ENCODE measurements around the gene SLC25A19. TPM values are rescaled to one million over a fixed set of nuclear protein-coding genes. Genes with fewer than 3 reads are reported as not detected.

SLC25A19 gene
- total and polyA plus RNA-seq, 10 of the 15 experiments (the other 5 are each of a cell fraction or from before 2014, with no cell fraction given) = 32.9 to 91.6 (median 53.7) TPM

- no peak for TF ChIP-seq USF1 (IDR thresholded peaks at IDR 0.05; ENCODE audit: borderline replicate concordance, extremely low read length, insufficient read depth, low read depth, low read length)
These were observed 61.5 kb downstream of the SLC25A19 start (continued) for GRCh38 chr17:75227729-75228128.

GRCh38 chr17:75225016-75225415 is 64.2 kb downstream of the SLC25A19 start:
- Histone ChIP-seq H2AFZ (ENCODE audit: control insufficient read depth, low read depth, low read length) (no peak overlapping the region), H3K4me3 (no peak overlapping the region), H3K36me3 (ENCODE audit: control insufficient read depth in 2 of 2, insufficient read depth in 2 of 2, low read length in 1 of 2) (peaks cover 23 to 32% of the 10 kb centered on the region in 2 experiments), H3K27ac (ENCODE audit: control insufficient read depth, insufficient read depth) (no peak overlapping the region), H3K9ac (ENCODE audit: control insufficient read depth, insufficient read depth, low read length) (no peak overlapping the region), H3K79me2 (ENCODE audit: control insufficient read depth, insufficient read depth, low read length) (no peaks in the 10 kb centered on the region), H4K20me1 (ENCODE audit: control insufficient read depth, insufficient read depth) (no peaks in the 10 kb centered on the region), H3K9me3 (replicated peaks; ENCODE audit: control insufficient read depth, insufficient read depth, low read length) (no peaks in the 10 kb centered on the region), H3K27me3 (replicated peaks in 1 of 2; ENCODE audit: control insufficient read depth in 2 of 2, insufficient read depth in 2 of 2, low read length in 1 of 2) (no peaks in the 10 kb centered on the region), H3K4me1 (ENCODE audit: control insufficient read depth, insufficient read depth, low read length) (no peaks in the 10 kb centered on the region), H3K4me2 (ENCODE audit: control insufficient read depth, insufficient read depth) (no peak overlapping the region)
- DNase-seq (ENCODE audit: low read depth, low spot score) (no peak), FAIRE-seq (no peak), ATAC-seq (no peak)
- TF ChIP-seq NFYA (IDR thresholded peaks at IDR 0.05; ENCODE audit: borderline replicate concordance, low read depth, low read length) (no peak), CREB1 (IDR thresholded peaks at IDR 0.05; ENCODE audit: low read depth) (no peak), BRCA1 (IDR thresholded peaks at IDR 0.05; ENCODE audit: low read depth, low read length) (no peak), BCL3 (IDR thresholded peaks at IDR 0.05; ENCODE audit: borderline replicate concordance, insufficient read depth, low read depth, low read length, poor library complexity, severe bottlenecking) (no peak), JUND (IDR thresholded peaks at IDR 0.05; ENCODE audit: low read depth, low read length) (no peak), ZNF687 (IDR thresholded peaks at IDR 0.05) (no peak)
- SMC1A ChIA-PET (ENCODE audit: uncharacterized antibody, unreplicated experiment) = no interaction called here
- RAD21 ChIA-PET (ENCODE audit: unreplicated experiment) = no interaction called here
- in situ Hi-C loops (cut with MboI) (no loop called here), intact Hi-C loops (cut with micrococcal nuclease; ENCODE audit: unreplicated experiment) (no loop called here)
- 90% methylated on average over 14 of the region's 14 CpGs for WGBS (ENCODE audit: insufficient coverage, insufficient replicate concordance, low lambda C conversion rate, missing lambda C conversion rate)
- POLR2A ChIA-PET = no interaction called here
- CTCF ChIA-PET = interaction anchor here (2.3 kb wide), 1 partner anchor 25 kb away, joined by 5 read pairs; no protein-coding TSS in a partner anchor
- BruUV-seq (replicated peaks) = TSS peak; percentile 28

Data from GM12878 (cell line).